ENCODE data around the gene EXOC1L. TPM values are rescaled to one million over a fixed set of nuclear protein-coding genes. Genes with fewer than 3 reads are reported as not detected.

The EXOC1L gene
- total RNA-seq, 1 experiment from 2014 or later = not detected

GRCh38 chr4:55884093-55884850 is 64.7 kb downstream of the EXOC1L start:
- peaks cover 3% of the 10 kb centered on the region; the same call in 1 of the 2 replicates for H3K36me3 ChIP-seq (ENCODE audit: control insufficient read depth, insufficient read depth, low read length)
- no peak overlapping the region for H3K27ac ChIP-seq (ENCODE audit: low read length)
- BruUV-seq (replicated peaks) = no TSS peak
- DNase-seq (ENCODE audit: low read depth, low spot score) (no peak), ATAC-seq (no peak)
- no peaks in the 10 kb centered on the region for H3K27me3 ChIP-seq (ENCODE audit: control insufficient read depth, insufficient read depth, low read length)
- no peak overlapping the region for H3K4me3 ChIP-seq (ENCODE audit: low read depth in 2 of 2, low read length in 2 of 2)
- no peaks in the 10 kb centered on the region for H3K4me1 ChIP-seq (ENCODE audit: control insufficient read depth, insufficient read depth, low read length)
- POLR2A ChIA-PET = no interaction called here
- TF ChIP-seq, protein P1, sequence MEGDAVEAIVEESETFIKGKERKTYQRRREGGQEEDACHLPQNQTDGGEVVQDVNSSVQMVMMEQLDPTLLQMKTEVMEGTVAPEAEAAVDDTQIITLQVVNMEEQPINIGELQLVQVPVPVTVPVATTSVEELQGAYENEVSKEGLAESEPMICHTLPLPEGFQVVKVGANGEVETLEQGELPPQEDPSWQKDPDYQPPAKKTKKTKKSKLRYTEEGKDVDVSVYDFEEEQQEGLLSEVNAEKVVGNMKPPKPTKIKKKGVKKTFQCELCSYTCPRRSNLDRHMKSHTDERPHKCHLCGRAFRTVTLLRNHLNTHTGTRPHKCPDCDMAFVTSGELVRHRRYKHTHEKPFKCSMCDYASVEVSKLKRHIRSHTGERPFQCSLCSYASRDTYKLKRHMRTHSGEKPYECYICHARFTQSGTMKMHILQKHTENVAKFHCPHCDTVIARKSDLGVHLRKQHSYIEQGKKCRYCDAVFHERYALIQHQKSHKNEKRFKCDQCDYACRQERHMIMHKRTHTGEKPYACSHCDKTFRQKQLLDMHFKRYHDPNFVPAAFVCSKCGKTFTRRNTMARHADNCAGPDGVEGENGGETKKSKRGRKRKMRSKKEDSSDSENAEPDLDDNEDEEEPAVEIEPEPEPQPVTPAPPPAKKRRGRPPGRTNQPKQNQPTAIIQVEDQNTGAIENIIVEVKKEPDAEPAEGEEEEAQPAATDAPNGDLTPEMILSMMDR (IDR thresholded peaks at IDR 0.05) = no peak
- no peak for TF ChIP-seq TCF7L2 (IDR thresholded peaks at IDR 0.05; ENCODE audit: low read depth, low read length)
- TF ChIP-seq, protein P2, sequence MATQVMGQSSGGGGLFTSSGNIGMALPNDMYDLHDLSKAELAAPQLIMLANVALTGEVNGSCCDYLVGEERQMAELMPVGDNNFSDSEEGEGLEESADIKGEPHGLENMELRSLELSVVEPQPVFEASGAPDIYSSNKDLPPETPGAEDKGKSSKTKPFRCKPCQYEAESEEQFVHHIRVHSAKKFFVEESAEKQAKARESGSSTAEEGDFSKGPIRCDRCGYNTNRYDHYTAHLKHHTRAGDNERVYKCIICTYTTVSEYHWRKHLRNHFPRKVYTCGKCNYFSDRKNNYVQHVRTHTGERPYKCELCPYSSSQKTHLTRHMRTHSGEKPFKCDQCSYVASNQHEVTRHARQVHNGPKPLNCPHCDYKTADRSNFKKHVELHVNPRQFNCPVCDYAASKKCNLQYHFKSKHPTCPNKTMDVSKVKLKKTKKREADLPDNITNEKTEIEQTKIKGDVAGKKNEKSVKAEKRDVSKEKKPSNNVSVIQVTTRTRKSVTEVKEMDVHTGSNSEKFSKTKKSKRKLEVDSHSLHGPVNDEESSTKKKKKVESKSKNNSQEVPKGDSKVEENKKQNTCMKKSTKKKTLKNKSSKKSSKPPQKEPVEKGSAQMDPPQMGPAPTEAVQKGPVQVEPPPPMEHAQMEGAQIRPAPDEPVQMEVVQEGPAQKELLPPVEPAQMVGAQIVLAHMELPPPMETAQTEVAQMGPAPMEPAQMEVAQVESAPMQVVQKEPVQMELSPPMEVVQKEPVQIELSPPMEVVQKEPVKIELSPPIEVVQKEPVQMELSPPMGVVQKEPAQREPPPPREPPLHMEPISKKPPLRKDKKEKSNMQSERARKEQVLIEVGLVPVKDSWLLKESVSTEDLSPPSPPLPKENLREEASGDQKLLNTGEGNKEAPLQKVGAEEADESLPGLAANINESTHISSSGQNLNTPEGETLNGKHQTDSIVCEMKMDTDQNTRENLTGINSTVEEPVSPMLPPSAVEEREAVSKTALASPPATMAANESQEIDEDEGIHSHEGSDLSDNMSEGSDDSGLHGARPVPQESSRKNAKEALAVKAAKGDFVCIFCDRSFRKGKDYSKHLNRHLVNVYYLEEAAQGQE (IDR thresholded peaks at IDR 0.05; ENCODE audit: insufficient read depth in 1 of 2, low read depth in 2 of 2, low read length in 1 of 2) = no peak
- TF ChIP-seq SIN3A (IDR thresholded peaks at IDR 0.05; ENCODE audit: borderline replicate concordance, insufficient read depth, low read depth, low read length) = no peak
- no peak for TF ChIP-seq POLR2AphosphoS5 (IDR thresholded peaks at IDR 0.05; ENCODE audit: low read depth, low read length)
- intact Hi-C loops (cut with micrococcal nuclease; ENCODE audit: unreplicated experiment) (no loop called here), in situ Hi-C loops (cut with HindIII; ENCODE audit: low pct_unique_long_range_greater_than_20kb, low sequenced_read_pairs) (no loop called here)
- CTCF ChIA-PET = no interaction called here
- H3K9me3 ChIP-seq (ENCODE audit: control insufficient read depth, insufficient read depth, low read depth, low read length) = no peaks in the 10 kb centered on the region

GRCh38 chr4:55884851-55885219 is 65.2 kb downstream of the EXOC1L start:
- POLR2A ChIA-PET = no interaction called here
- TF ChIP-seq SIN3A (IDR thresholded peaks at IDR 0.05; ENCODE audit: borderline replicate concordance, insufficient read depth, low read depth, low read length) = no peak
- no peak for TF ChIP-seq TCF7L2 (IDR thresholded peaks at IDR 0.05; ENCODE audit: low read depth, low read length)
- TF ChIP-seq, protein P1 (IDR thresholded peaks at IDR 0.05) = no peak
- TF ChIP-seq POLR2AphosphoS5 (IDR thresholded peaks at IDR 0.05; ENCODE audit: low read depth, low read length) = no peak
- TF ChIP-seq, protein P2 (IDR thresholded peaks at IDR 0.05; ENCODE audit: insufficient read depth in 1 of 2, low read depth in 2 of 2, low read length in 1 of 2) = no peak
- Histone ChIP-seq H3K27me3 (ENCODE audit: control insufficient read depth, insufficient read depth, low read length) (no peaks in the 10 kb centered on the region), H3K36me3 (ENCODE audit: control insufficient read depth, insufficient read depth, low read length) (peaks cover 3% of the 10 kb centered on the region; the same call in 1 of the 2 replicates), H3K4me3 (ENCODE audit: low read depth in 2 of 2, low read length in 2 of 2) (no peak overlapping the region), H3K27ac (ENCODE audit: low read length) (no peak overlapping the region), H3K9me3 (ENCODE audit: control insufficient read depth, insufficient read depth, low read depth, low read length) (no peaks in the 10 kb centered on the region), H3K4me1 (ENCODE audit: control insufficient read depth, insufficient read depth, low read length) (no peaks in the 10 kb centered on the region)
- no TSS peak for BruUV-seq (replicated peaks)
- DNase-seq (ENCODE audit: low read depth, low spot score) = no peak
- CTCF ChIA-PET = no interaction called here
- in situ Hi-C loops (cut with HindIII; ENCODE audit: low pct_unique_long_range_greater_than_20kb, low sequenced_read_pairs) (no loop called here), intact Hi-C loops (cut with micrococcal nuclease; ENCODE audit: unreplicated experiment) (no loop called here)
- no peak for ATAC-seq

Measured in Panc1 (cell line).